ENCODE measurements around the gene B4GALT1.

- TF ChIP-seq CTCF (conservative IDR thresholded peaks at IDR 0.05; ENCODE audit: low read depth, low read length) (no peak), EZH2 (IDR thresholded peaks at IDR 0.05; ENCODE audit: borderline replicate concordance, low read depth, low read length, poor library complexity, severe bottlenecking) (no peak)
Measured at GRCh38 chr9:33180526-33181184, 13.5 kb upstream of the B4GALT1 start.
